Pulmonary artery endothelial cell (primary cell): ENCODE measurements around the gene KCNE2. TPM values are rescaled to one million over a fixed set of nuclear protein-coding genes. Genes with fewer than 3 reads are reported as not detected.
"Not testable (repeated sequence)": the region's sequence is repeated elsewhere in the genome, so short reads cannot be mapped to it uniquely, and the experiment has no call there.

ENCODE experiments used
- DNase-seq: peaks from one replicate; pipeline ENCODE4 v3.0.0-alpha.2; 2011; ENCODE audit warnings: low read depth, low spot score
- total RNA-seq: library from RNA; depleted of rRNA; stranded (reverse); fragments of >200 nt; gene quantifications from 2 replicates; pipeline ENCODE4 v1.2.3, GENCODE V29; 2014

Gene KCNE2
- total RNA-seq, 1 donor from 2014 or later, result not detected

DNA sequence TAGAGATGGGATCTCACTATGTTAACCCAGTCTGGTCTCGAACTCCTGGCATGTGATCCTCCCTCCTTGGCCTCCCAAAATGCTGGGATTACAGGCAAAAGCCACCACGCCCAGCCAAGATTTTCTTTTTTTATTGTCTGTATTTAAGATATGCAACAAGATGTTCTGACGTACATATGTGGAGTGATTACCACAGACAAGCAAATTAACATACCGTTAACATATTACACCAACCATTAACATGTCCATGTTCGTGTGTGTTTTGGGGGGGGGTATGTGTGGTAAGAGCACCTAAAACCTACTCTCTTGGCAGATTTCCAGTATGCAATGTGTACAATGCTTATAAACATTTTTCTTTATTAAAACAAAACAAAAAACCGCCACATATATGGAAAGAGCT is 10.6 kb upstream of the KCNE2 start:
- DNase-seq, result no peak

DNA sequence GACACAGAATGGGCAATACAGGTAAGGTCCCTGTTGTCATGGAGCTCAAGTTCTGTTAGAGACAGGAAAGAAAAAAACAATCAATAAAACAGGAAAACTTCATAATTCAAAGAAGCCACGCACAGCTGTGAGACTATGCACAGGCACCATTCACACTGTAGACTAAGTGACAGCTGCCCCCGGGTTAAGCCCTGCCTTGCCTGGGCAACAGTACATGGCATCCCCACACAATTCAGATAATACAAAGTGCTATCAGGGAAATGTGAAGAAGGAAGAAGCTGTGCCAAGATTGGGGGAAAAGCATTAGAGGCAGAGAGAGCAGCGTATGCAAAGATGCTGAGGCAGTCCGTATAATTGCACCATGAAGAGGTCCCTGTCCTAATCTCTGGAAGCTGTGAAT is 9.0 kb upstream of the KCNE2 start:
- DNase-seq, result no peak

DNA sequence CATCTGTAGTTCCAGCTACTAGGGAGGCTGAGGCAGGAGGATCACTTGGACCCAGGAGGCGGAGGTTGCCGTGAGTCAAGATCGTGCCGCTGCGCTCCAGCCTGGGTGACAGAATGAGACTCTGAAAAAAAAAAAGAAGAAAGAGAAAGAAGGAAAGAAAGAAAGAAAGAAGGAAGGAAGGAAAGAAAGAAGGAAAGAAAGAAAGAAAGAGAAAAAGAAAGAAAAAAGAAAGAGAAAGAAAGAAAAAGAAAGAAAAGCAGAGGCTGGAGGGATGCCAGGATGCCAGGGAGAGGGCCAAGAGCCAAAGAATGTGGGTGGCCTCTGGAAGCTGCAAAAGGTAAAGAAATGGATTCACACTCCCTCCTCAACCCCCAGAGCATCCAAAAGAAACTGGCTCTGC is 8.2 kb upstream of the KCNE2 start:
- no peak for DNase-seq

DNA sequence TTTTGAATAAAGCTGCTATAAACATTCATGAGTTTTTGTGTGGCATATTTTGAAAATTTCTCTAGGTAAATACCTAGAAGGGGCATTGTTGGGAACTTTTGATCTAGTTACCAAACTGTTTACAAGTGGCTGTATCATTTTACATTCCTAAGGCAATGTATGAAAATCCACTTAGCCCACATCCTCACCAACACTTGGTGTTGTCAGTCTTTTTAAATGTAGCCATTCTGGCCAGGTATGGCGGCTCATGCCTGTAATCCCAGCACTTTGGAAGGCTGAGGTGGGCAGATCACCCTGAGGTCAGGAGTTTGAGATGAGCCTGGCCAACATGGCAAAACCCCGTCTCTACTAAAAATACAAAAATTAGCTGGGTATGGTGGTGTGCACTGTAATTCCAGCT is 5.9 kb upstream of the KCNE2 start:
- DNase-seq, result no peak

DNA sequence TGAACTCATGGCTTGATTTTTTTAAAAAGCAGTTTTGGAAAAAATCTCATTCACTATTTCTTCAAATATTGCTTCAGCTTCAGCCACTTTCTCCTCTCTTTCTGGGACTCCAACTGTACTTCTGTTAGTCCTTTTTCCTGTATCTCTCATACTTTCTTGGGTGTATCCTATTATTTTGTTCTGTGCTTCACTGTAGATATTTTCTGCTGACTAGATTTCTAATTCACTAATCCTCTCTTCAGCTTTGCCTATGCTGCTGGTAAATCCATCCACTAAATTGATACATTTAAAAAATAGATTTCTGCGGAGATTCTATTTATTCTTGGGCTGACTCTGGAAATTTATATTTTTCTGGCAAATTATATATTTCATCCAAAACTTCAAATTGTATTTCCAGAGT is 4.9 kb upstream of the KCNE2 start:
- no peak for DNase-seq

DNA sequence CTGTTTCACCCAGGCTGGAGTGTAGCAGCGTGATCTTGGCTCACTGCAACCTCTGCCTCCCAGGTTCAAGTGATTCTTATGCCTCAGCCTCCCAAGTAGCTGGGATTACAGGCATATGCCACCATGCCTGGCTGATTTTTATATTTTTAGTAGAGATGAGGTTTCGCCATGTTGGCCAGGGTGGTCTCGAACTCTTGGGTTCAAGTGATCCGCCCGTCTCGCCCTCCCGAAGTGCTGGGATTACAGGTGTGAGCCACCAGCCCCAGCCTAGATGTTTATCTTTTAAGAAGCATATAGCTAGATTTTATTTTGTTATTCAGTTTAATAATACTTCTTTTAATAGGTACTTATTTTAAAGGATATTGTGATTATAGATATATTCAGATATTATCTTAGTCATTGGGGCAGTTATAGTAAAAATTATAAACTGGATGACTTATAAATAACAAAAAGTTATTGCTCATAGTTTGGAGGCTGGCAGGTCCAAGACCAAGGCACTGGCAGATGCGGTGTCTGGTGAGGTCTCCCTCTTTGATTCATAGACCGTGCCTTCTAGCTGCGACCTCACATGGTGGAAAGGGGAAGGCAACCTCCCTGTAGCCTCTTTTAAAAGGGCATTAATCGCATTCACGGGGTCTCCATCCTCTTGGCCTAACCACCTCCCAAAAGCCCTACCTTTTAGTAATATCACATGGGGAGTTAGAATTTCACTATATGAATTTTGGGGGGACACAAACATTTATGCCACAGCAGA is 3.1 kb upstream of the KCNE2 start:
- DNase-seq, result no peak

DNA sequence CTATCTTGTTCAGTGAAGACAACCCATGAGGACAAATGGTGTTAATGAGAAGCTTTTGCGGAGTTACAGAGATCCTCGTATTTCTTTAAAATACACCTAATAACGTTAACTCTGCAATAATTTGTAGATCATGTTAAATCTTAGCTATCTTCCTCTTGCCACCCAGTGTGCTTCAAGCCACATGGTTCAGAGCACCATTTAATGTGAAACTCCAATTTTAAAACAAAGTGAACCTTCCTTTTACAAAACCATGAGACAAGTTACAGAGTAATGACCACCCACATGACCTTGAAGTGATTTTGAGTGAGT is 1.7 kb upstream of the KCNE2 start:
- DNase-seq, result no peak

DNA sequence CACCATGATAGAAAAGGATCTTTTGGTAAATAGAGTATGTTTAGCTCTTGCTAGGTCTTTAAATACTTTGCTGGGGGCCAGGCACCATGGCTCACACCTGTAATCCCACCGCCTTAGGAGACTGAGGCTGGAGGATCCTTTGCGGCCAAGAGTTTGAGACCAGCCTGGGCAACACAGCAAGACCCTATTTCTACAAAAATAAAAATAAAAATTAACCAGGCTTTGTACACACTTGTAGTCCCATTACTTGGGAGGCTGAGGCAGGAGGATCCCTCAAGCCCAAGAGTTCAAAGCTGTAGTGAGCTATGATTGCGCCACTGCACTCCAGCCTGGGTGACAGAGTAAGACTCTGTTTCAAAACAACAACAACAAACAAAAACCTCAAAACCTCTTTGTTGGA is 1.1 kb upstream of the KCNE2 start:
- no peak for DNase-seq

DNA sequence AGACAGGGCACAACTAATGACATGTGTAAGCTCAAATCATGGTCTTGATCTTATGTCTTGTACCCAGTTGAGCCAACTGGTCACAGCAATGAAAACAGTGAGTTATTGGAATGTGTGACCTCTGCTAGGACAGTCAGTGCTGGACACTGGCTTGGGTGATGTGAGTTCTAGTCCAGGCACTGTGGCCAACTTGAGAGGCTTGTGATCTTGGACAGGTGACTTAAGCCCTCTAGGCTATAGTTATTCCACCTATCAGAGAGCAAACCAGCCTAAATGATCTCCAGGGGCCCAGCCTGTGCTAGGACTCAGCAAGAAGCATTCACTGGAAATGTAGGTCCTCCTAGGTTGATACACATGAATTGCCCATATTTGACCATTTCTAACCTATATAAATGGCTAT is 1.1 kb downstream of the KCNE2 start:
- no peak for DNase-seq

DNA sequence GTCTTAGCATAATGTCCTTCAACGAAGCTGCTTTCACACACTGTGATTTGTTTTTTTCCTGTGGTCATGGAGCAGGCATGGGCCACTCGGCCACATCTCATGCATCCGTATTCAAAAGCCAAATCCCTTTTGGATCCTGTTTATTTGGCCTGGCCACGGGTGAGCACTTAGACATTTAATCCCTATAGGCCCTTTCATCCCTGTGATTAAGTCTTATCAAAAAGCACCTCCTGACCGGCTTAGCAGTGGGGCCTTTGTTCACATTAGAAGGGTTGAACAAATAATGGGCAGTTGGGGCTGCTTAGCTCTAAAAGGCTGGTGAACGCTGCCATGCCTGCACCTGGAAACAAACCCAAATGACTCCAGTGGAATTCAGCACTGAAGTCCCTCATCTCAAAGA is 2.0 kb downstream of the KCNE2 start:
- DNase-seq, result no peak

DNA sequence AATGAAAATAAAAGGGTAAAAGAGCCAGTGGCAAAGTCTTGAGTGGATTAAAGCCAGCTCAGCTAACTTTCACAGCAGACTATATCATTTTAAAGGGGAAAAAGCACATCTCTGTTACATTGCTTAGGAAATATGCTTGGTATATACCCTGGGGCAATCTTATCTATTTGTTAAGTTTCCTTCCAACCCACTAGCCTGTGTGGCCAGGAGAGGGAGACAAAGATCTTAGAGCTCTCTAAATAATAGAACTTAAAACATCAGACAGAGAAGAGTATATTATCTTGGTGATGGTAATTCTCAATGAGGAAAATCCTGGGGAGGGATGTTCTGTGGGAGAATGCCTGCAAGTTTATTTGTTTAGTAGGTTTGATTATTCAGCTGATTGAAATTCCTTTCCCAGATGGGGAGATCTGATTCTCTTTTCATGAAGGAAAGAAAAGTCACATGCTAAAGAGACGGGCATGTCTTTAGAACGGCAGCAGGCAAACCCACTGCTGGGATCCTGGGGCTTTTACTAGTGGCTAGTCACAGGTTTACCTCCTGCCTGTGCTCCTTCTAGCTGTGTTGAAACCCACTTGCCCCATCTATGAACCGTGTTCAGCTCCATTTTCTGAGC is 3.6 kb downstream of the KCNE2 start:
- DNase-seq, result peak; percentile 29

DNA sequence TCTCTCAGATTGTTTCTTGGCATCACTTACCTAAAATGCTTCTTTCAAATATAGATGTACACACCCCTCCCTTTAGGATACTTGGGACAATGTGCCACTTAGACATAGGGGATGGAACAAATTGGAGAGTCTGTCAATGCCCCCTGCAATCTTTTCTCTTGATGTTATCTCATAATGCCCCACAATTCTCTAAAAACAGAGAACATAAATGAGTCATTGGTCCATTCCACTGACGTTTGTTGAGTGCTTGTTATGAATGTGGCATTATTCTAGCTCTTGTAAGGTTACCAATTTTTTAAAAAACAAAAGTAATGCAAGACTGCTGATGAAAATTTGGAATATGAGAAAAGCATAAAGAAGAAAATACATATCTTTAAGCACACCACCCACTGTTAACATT is 5.9 kb downstream of the KCNE2 start:
- DNase-seq, result no peak

DNA sequence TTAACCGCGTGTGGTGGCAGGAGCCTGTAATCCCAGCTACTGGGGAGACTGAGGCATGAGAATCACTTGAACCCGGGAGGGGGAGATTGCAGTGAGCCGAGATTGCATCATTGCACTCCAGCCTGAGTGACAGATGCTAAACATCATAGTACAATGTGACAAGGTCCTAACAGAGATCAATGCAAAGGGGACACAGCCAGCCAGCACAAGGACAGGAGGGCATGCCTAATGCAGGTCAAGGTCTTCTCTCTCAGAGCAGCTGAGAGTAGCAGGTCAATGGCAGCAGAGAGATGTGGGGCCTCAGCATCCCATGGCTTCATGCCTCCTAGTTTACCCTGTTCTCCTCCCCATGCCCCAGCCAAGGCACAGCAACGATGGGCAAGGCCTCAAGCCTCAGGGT is 8.5 kb downstream of the KCNE2 start:
- no peak for DNase-seq

DNA sequence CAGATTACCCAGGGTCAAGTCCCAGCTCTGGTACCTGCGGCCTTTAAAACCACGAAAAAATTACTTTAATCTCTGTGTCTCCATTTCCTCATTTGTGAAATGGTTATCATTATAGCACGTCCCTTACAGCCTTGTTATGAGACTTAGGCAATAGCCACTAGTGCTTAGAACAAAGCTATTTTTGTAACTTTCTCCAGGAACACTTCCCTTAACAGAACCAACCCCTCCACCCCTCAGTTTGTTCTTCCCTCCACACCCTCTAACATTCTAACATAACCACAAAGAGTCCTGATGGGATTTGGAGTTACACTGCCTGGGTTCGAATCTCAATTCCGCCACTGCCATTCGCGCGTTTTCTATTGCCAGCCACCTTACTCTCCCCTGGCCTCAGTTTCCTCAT is 10.7 kb downstream of the KCNE2 start:
- not testable (repeated sequence) for DNase-seq

DNA sequence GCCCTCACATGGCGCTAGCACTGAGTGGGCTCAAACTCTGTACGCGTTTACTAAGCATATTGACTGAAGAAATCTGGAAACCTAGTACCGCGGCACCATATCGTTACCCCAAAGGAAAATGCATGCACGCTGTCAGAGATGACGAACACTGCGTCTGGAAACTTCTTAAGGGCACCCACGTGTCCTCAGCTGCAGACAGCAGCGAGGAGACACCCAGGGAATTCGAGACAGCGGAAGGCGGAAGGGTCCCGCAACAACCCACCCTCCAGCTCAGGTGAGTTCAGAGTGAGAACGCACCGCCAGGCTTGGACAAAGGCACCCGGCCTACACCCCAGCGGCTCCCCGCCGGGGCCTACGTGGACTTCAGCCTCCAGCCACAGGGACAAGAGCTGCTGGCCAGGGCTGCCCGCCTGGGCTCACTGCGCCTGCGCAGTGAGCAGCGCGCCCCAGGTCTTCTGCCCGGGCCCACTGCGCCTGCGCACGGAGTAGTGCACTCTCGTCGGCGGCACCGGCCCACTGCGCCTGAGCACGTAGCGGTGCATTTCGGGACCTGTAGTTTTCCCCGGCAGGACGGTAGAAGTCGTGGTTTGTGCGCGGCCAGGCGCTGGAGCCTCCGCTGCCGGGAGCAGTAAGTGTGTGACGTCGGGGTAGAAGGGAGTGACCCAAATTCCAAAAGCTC is 11.3 kb downstream of the KCNE2 start, which contains the start of gene SMIM11:
SMIM11 (plus strand) TSS at position 568 of the 679 bp plus-strand sequence. CDS start 3,998 bp downstream, outside the sequence.
- not testable (repeated sequence) for DNase-seq

DNA sequence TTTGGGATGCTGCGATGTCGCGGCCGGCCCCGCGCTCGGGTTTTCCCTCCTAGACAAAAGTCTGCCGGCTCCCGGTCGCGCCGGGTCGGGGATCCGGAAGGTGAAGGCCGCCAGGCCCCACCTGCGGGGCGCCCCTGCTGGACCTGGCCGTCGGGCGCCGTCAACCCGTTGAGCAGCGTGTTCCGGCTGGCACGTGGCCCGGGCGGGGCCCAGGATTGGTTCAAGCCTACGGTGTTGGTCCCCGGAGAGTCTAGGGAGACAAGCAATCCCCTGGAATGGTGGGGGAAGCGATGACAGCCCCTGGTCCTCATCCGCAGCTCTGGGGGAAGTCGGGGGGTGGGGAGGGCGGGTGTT is 11.8 kb downstream of the KCNE2 start:
- not testable (repeated sequence) for DNase-seq

DNA sequence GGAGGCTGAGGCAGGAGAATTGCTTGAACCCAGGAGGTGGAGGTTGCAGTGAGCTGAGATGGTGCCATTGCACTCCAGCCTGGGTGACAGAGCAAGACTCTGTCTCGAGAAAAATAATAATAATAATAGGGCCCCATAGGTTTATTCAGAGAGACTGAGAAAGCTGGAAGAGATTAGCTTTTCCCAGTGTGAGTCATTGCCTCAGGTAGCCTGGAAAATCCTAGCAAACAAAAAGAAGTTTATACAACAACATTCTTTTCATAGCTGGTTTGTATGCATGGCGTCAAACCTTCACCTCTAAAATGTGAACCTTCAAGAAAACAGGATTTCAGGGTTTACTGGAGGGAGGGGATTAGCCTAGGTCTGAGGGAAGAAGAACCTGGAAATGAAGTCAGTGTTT is 19.3 kb downstream of the KCNE2 start:
- DNase-seq, result not testable (repeated sequence)

DNA sequence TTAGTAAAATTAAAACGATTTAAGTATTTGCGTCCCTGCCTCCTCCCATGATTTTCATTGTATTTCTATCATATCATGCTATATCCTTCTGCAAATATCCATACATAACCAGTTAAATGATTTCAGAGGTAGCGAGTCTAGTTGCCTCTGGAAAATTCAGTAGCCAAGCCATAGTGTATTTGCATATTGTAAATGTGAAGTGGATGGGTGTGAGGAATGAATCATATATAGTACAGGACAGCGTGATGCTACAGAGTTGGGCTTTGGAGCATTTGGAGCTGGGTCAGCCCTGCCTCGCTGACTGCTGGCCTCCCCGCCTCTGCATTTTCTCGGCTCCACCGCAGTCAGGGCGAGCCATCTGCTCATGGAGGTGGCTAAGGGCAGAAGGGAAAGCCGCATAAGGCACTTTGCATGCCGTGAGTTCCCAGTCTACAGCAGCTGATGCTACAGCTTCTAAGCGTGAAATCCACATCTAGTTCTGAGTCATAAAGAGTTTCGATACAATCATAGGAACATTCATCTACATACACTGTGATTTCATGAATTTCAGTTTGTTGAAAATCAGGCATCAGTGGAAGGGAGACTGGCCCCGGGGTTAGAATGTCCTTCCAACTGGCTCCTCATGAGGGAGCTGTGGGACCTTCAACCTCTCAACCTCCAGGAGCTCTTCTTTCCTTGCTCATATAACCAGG is 20.1 kb downstream of the KCNE2 start:
- not testable (repeated sequence) for DNase-seq

DNA sequence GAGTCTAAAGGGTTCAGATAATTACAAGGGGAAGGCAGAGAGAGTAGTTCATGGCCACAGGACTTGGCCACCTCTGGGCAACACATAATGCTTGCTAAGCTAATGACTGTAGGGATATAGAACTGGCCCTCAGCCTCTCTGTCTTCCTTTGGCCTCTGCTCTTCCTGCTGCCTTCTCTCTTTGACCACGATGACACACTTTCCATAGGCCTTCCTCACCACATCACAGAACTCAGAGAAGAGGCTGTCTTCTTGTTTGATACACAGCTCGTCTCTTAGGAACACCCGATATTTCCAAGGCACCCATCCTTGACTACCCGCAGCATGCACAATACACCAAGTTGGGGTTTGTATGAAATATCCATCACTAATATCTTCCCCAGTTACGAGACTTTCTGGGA is 36.7 kb downstream of the KCNE2 start:
- not testable (repeated sequence) for DNase-seq

DNA sequence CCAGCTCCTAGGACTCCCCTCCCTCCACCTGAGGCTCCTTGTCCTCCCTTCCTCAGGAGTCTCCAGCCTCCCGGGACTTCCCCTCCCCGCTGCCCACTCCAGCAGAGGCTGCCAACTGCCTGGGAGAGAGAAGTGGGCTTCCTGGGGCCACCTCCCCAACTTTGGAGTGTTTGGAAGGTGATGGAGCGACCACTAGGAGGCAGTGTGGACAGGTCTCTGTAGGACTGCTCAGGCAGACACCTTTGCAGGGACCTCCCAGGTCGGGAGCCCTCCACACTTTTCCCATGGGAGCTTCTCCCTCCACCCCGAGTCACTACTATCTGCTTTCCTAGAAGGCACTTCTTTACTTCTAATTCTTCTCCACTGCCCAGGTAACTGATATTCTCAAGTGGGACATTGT is 40.9 kb downstream of the KCNE2 start:
- not testable (repeated sequence) for DNase-seq

DNA sequence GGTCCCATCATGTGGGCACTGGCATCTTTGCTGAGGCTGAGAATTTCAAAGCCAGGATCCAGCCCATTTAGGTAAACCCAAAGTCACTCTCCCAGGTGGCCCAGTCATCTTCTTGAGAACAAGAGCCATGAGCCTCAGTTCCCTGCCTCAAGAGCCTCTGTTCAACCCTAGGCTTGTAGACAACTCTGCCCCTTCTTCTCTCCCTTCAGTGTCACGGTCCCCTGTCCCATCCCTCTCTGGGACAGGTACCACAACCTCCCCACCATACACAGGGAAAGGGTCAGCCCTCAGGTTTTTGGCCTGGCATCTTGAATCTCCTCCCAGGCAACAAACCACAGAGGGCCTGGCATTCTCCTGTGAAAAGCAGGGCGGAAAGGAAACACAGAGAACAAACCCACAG is 41.9 kb downstream of the KCNE2 start:
- not testable (repeated sequence) for DNase-seq

DNA sequence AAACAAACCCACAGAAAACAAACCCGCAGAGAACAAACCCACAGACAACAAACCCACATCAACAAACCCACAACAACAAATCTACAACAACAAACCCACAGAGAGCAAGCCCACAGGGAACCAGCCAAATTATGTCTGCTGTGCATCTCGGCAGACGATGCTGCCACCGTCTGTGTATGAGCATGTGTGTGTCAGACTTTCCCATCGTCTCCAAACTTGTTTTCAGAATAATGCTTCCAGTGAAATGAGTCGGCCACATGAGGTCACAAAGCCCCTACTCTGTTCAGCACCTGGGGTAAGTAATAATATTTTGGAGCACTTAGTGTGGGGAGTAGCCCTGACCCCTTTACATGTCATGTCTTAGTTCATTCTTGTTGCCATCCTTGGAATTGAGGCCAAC is 42.3 kb downstream of the KCNE2 start:
- not testable (repeated sequence) for DNase-seq
